GM19468 (cell line): ENCODE results near the gene SYNE3.
A peak's percentile ranks its signal among the peaks of the same experiment; 100 is the strongest.
"Not testable (repeated sequence)": the region's sequence is repeated elsewhere in the genome, so short reads cannot be mapped to it uniquely, and the experiment has no call there.

Source experiments
- ATAC-seq: cut with Tn5 transposase; IDR thresholded peaks from one replicate; pipeline ENCODE4 v1.9.1; 2021; ENCODE audit warnings: mild to moderate bottlenecking, moderate library complexity, moderate number of reproducible peaks; ENCODE audit not compliant: unreplicated experiment; ENCODE audit errors: extremely low read depth

Gene SYNE3

DNA sequence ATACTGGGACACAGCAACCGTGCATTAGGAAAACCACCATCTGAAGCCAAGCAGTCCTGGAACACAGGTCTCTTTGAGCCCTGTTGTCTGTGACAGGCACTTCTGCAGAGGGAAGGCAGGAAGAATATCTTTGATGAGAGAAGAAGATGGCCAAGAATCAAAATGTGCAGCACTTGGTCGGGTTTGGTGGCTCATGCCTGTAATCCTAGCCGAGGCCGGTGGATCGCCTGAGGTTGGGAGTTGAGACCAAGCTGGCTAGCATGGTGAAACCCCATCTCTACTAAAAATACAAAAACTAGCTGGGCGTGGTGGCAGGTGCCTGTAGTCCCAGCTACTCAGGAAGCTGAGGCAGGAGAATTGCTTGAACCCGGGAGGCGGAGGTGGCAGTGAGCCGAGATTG is 6.1 kb downstream of the SYNE3 start:
- ATAC-seq, result not testable (repeated sequence)

DNA sequence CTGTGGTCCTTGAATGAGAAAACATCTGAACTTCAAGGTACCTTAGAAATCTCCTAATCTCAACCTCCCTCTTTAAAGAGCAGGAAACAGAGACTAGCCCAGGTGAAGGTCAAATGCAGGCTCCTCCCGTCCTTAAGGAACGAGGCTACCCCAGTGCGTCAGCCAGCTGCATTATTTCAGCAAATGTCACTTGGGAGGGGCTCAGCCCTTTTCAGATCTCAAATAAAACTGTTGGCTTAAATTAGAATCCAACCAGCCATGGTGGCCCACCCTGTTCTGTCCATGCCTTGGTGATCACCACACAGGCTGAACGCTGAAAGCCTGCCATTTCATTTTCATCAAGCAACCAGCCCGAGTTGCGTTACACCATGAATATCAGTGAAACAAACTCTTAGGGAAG is 7.0 kb downstream of the SYNE3 start:
- ATAC-seq, result no peak

- ATAC-seq, result no peak
Measured at GRCh38 chr14:95508377-95508776, 8.1 kb downstream of the SYNE3 start.

DNA sequence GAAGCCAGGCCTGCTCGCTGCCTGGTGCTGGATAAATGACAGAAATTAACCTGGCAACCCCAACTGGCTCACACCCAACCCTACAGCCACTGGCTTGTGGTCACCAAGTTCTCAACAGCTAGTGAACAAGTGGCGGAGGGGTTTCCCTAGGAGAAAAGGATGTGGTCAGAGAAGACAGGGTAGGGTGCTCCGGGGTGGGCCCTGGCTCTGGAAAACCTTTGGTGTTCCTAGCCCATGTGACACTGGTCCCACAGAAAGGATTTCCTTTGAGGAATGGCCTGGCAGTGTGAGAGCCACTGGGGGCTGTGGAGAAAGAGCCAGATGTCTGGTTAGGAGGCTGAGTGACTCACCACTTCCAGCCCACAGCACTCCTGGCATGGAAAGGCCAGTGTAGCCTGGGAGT is 8.7 kb downstream of the SYNE3 start:
- no peak for ATAC-seq

DNA sequence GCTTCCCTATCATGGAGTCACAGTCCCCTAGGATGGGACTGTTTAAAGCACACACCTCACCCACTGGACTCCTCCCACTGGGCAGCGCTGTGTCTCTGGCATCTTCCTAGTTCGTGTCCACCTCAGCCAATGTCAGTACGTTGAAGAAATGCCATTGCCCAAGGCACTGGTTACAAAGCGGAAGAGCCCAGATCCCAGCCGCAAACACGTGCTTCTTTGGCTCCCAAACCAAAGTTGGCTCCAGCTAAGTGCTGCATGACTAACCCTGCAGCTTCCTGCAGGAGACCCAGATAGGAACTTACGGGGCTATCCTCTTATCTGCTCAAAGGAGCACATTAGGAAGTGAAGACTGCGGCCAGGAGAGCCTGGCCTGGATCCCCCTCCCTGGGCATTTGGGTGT is 9.3 kb downstream of the SYNE3 start:
- ATAC-seq, result no peak

- ATAC-seq, result peak; percentile 28
Measured at GRCh38 chr14:95505030-95505589, 11.3 kb downstream of the SYNE3 start.

- no peak for ATAC-seq
Measured at GRCh38 chr14:95504135-95505029, 12.1 kb downstream of the SYNE3 start.

- ATAC-seq, result peak; percentile 47
Measured at GRCh38 chr14:95503365-95504134, 12.9 kb downstream of the SYNE3 start.

DNA sequence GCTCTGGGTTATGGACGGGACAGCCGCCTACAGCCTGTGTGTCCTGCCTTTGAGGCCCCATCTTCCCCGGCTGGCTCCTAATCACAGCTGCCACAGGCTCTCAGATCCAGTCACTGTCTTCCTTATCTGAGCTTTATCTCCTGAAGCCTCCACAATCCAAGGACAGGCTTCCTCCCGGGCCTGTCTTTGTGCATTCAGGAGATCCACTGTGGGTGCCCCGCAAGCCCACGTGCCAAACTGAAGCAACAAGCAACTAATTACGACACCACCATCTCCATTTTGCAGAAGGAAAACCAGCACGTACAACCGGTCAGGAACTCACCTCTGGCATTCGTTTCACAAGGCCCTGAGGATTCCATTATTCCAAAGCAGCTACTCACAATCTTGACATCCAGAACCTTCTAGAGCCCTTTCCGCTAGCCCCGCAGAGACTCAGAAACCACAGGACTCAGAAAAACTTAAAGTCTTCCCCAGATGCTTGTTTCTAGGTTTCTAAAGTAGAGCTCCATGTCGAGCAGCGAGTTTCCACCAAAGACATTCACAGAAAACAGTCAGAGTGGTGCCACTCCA is 14.0 kb downstream of the SYNE3 start:
- no peak for ATAC-seq

- no peak for ATAC-seq
Measured at GRCh38 chr14:95500772-95501401, 15.6 kb downstream of the SYNE3 start.

- ATAC-seq, result no peak
Measured at GRCh38 chr14:95500201-95500681, 16.2 kb downstream of the SYNE3 start.

GRCh38 chr14:95499354-95499750 is 17.1 kb downstream of the SYNE3 start:
- no peak for ATAC-seq

DNA sequence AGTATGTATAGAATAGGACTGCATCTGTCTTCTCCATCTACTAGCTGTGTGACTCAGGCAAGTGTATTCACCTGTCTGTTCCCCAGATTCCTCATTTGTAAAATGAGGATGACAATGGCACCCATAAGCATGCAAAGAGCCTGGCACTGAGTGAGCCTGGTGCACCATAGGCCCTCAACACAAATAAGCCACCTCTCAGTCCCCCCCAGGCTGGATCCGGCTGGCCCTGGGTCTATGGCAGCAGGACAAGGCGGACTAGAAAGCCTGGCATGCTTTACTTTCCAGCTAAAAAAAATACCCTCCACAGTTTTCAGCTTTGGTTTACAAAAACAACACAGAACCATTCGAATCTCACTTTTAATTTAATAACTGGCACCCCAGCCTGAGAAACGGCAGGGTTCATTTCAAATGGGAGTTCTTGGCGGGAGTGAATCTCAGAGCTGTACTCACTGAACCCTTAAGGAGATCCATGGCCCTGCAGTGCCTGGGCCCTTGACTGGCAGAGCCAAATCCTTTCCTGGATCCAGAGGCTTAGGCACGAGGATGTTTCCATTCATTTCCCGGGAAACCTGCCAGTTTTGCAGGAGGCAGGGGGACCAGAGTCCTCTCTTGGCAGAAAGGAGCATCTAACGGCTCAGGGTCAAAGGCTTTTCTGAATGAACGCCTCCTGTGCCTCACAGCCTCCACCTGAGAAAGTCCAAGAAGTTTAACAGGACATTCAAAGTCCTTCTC is 17.7 kb downstream of the SYNE3 start:
- ATAC-seq, result no peak

DNA sequence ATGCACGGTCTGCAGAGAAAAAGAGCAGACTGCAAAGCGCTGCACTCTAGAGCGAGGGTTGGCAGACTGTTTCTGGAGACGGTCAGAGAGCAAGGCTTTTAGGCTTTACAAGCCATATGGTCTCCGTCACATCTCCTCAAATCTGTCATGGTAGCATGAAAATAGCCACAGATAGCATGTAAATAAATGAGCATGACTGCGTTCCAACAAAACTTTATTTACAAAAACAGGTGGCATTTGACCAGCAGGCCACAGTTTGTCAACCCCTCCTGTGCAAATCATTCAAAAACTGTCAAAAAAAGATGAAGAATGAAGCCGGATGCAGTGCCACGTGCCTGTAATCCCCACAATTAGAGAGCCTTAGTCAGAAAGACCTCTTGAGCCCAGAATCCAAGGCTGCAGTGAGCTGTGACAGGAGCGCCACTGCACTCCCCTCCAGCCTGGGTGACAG is 18.9 kb downstream of the SYNE3 start:
- no peak for ATAC-seq

- no peak for ATAC-seq
Measured at GRCh38 chr14:95496690-95497259, 19.7 kb downstream of the SYNE3 start.

- no peak for ATAC-seq
Measured at GRCh38 chr14:95496111-95496681, 20.3 kb downstream of the SYNE3 start.

DNA sequence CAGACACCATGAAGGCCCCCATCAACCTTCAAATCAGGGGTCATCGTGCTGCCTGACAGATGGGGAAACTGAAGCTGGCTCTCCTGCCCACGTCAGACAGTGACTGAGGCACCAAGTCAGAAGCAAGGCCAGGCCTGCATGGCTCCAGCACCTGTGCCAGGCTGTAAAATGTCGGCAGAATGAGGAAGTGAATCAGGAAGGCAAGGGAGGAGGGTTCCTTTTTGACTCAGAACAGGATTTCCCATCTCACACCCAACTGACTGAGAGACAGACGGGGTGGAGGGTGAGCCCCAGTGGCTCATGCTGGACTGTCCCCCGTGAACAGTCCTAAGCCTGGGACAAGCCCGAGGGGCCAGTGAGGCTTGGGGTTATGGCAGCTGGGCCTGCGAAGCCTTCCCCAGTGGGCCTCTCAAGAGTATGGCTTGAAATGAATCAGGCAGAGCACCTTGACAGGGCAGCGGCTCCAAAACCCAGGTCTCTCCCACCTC is 20.9 kb downstream of the SYNE3 start:
- peak; percentile 81 for ATAC-seq

DNA sequence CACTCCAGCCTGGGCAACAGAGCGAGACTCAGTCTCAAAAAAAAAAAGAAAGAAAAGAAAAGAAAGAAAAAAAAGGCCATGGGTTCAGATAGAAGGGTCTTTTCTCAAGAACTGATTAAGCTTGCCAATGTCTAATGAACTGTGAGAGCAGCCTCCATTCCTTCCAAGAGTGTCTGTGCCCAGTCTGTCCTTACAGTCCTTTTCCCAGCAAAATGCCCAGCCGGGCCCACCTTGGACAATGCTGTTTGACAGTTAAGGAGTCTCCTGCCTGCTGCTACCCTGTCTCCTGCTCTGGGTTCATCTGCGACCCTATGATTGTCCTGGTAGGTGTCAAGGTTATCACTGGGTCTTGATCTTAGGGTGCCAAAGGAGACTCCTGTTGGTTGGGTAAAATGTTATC is 21.4 kb downstream of the SYNE3 start:
- ATAC-seq, result no peak

DNA sequence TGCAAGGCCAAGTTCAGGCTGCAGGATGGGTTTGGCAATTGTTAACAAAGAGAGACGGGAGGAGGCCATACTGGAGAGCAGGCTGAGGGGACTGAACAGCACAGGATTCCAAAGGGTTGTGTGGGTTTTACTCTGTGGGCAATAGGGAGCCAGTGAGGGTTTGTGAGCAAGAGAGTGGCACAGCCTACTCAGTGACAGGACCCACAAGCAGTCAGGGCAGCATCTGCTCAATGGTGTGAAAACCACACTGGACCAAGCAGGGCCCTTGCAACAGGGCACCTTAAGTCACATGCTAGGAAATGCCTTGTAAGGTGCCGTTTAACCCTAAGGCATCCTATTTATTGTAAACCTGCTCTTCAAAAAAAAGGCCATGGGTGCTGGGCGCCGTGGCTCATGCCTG is 22.0 kb downstream of the SYNE3 start:
- ATAC-seq, result no peak
